HepG2 (cell line): ENCODE results near the gene LMOD1. TPM values are rescaled to one million over a fixed set of nuclear protein-coding genes. Genes with fewer than 3 reads are reported as not detected.

Experiments
- CBX1 ChIP-seq: IDR thresholded peaks from one replicate; pipeline ENCODE4 v1.6.1; 2016; ENCODE audit warnings: antibody characterized with exemption, low read depth
- CBX2 ChIP-seq, 2 experiments: fragments of 200-600 bp in 1 of 2; sonication (generic); formaldehyde crosslinking in 1 of 2; IDR thresholded peaks; 2 replicates each; pipeline versions ENCODE4 v1.7.0 to v1.8.1; 2018 to 2022; ENCODE audit warnings: low read depth in 2 of 2, low read length in 1 of 2, mild to moderate bottlenecking in 1 of 2, missing genetic modification reagents in 1 of 2
- GLMP ChIP-seq: sonication (generic); formaldehyde crosslinking; IDR thresholded peaks from 2 replicates; pipeline ENCODE4 v1.9.0; 2021; ENCODE audit warnings: missing genetic modification reagents, mild to moderate bottlenecking, borderline replicate concordance
- ZBED4 ChIP-seq: sonication (generic); formaldehyde crosslinking; IDR thresholded peaks from 2 replicates; pipeline ENCODE4 v1.4.0; 2020; ENCODE audit warnings: missing genetic modification reagents, borderline replicate concordance
- ZBTB39 ChIP-seq: sonication (generic); formaldehyde crosslinking; IDR thresholded peaks from 2 replicates; pipeline ENCODE4 v1.5.0; 2020; ENCODE audit warnings: missing genetic modification reagents
- ZNF362 ChIP-seq: sonication (generic); formaldehyde crosslinking; IDR thresholded peaks from 2 replicates; pipeline ENCODE4 v1.4.0; 2020; ENCODE audit warnings: missing genetic modification reagents, mild to moderate bottlenecking, borderline replicate concordance
- polyA plus RNA-seq, 8 experiments: library from polyadenylated mRNA; depleted of rRNA in 3 of 8; stranded (reverse) in 7 of 8; unstranded in 1 of 8; fragments of >200 nt; fragmentation: Illumina TruSeq in 4 of 8; extraction: Trizol in 4 of 8; gene quantifications; 2 replicates each; pipeline versions ENCODE4 v1.2.1 to v1.2.3, GENCODE V29; 2011 to 2016; ENCODE audit warnings: low read depth in 4 of 8, missing spikeins in 1 of 8, mixed read lengths in 1 of 8; ENCODE audit not compliant: insufficient read depth in 1 of 8
- total RNA-seq, 5 experiments: library from RNA; depleted of rRNA; stranded (reverse); fragments of >200 nt; fragmentation: Illumina TruSeq; extraction: Trizol; gene quantifications; 2 replicates each; pipeline ENCODE4 v1.2.3, GENCODE V29; 2016; ENCODE audit warnings: low read depth in 1 of 5

Gene LMOD1
- total and polyA plus RNA-seq, 2 of the 13 experiments (the other 11 are each of a cell fraction or from before 2014, with no cell fraction given) = not detected

- TF ChIP-seq CBX2 (IDR thresholded peaks at IDR 0.05; ENCODE audit: low read depth, low read length) (no peak), CBX2 (CRISPR knock-in tag; IDR thresholded peaks at IDR 0.05; ENCODE audit: low read depth) (no peak), GLMP (CRISPR knock-in tag) (no peak), ZBED4 (CRISPR knock-in tag) (no peak), ZBTB39 (CRISPR knock-in tag) (no peak), CBX1 (no peak), ZNF362 (CRISPR knock-in tag) (no peak)
These were observed 3.1 kb upstream of the LMOD1 start (continued) for GRCh38 chr1:201949491-201949890.
